ENCODE measurements around the gene DNMBP.

DNA sequence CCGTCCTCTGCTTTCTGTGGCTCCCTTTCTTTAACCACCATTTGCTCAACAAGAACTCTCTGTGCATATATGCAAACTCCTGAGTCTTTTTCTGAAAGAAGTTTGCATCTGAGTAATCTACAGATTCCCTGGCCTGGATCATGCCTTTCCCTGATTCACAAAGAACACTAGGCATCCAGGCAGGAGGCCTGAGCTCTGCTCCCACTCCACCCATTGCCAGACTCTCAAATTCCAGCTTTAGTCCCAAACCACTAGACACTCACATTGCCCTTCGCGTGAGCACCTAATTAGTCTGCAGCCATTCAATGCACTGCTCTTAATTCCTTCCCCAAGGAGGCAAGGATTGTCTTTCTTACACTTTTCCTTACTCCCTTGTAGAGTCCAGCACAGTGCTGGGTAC lies 166.4 kb downstream of the DNMBP start:
- TF ChIP-seq YY1 (IDR thresholded peaks at IDR 0.05; ENCODE audit: low read depth) (no peak), EP300 (IDR thresholded peaks at IDR 0.05; ENCODE audit: borderline replicate concordance) (no peak)
- TF ChIP-seq, protein P1, sequence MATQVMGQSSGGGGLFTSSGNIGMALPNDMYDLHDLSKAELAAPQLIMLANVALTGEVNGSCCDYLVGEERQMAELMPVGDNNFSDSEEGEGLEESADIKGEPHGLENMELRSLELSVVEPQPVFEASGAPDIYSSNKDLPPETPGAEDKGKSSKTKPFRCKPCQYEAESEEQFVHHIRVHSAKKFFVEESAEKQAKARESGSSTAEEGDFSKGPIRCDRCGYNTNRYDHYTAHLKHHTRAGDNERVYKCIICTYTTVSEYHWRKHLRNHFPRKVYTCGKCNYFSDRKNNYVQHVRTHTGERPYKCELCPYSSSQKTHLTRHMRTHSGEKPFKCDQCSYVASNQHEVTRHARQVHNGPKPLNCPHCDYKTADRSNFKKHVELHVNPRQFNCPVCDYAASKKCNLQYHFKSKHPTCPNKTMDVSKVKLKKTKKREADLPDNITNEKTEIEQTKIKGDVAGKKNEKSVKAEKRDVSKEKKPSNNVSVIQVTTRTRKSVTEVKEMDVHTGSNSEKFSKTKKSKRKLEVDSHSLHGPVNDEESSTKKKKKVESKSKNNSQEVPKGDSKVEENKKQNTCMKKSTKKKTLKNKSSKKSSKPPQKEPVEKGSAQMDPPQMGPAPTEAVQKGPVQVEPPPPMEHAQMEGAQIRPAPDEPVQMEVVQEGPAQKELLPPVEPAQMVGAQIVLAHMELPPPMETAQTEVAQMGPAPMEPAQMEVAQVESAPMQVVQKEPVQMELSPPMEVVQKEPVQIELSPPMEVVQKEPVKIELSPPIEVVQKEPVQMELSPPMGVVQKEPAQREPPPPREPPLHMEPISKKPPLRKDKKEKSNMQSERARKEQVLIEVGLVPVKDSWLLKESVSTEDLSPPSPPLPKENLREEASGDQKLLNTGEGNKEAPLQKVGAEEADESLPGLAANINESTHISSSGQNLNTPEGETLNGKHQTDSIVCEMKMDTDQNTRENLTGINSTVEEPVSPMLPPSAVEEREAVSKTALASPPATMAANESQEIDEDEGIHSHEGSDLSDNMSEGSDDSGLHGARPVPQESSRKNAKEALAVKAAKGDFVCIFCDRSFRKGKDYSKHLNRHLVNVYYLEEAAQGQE (IDR thresholded peaks at IDR 0.05; ENCODE audit: low read depth): no peak

Measured in Ishikawa (cell line).